IPS DF 4.7 (cell line): ENCODE results near the gene ZBTB16.

ENCODE experiments used
- DNase-seq: peaks from one replicate; pipeline ENCODE4 v3.0.0-alpha.2; 2013; ENCODE audit warnings: low spot score; ENCODE audit errors: extremely low read depth

Gene ZBTB16

DNA sequence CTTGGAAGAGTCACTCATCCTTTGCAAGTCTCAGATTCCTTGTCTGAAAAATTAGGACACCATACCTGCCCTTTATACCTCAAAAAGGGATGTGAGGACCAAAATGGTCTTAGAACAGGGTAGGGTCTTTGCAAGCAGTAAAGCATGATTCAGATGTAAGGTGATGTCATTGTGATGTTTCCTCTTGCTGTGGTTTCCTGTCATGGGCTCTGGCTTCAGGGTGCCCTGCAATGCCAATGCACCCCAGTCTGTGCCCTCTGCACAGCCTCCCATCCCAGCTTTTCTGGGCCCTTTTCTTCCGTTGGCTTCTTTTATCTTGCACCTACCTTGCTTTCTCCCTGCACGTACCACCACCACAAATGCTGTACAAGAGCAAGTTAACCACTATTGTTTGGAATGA, 148.9 kb downstream of the ZBTB16 start:
- no peak for DNase-seq

DNA sequence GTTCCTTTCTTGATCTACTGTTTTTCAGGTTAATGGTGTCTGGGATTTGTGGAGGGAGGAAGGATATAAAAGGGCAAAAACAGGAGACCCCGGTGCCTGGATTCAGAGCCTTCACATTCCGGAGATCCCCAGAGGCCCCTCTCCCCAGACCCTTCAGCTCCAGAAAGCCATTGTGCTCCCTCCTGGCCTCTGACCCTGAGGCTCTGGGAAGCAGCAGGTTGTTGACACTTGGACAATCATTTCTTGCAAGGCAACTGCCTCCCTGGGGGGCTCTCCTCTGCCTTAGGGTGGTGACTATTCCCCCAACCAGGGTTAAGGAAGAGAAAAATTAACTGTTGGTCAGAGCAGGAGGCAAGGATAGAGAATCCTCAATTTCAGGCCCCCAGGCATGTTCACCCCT, 149.8 kb downstream of the ZBTB16 start:
- no peak for DNase-seq

DNA sequence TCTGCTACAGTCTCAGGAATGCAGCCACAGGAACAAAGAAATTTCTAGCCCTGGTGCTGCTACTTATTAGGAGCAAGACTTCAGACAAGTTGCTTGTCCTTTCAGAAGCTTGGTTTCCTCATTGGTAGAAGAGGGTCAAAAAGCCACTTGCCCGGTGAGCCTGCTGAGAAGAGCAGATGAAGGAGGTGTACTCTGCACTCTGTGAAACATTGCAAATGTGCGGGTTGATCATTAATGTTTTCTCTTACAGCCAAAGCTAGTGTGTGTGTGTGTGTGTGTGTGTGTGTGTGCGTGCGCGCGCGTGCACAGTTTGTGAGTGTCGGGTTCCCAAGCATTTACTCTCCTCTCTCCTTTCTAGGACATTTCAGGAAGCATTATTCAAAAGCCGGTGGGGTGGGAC, 150.4 kb downstream of the ZBTB16 start:
- DNase-seq: no peak

DNA sequence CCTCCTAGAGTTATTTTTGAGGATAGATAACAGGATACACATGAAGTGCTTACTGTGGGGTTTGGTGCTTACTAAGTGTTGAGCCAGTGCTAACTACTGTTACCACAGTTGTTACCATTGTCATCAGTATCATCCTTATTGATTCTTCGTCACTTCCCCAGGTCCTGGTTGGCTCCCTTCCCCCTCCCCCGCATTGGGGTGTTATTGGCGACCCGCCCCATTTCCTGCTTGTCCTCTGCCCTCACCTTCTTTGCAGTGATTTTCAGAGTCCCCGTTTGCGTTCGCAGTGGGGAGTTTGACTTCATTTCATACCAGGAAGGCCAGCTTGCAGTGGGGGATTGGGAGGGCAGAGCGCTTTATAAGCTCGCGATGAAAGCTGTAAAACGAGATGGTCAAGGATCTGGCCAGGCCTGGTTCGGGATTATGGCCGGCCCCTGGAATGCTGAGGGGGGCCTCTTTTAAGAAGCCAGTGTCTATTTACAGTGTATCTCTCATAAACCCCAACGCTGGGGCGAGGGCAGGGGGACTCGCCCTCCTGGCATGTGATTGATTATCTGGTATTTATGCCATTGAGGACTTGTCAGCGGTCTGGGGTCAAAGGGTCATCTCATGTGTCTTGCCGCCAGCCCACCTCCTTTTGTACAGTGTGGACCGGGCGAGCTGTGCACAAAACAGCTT, 152.1 kb downstream of the ZBTB16 start:
- DNase-seq: no peak

DNA sequence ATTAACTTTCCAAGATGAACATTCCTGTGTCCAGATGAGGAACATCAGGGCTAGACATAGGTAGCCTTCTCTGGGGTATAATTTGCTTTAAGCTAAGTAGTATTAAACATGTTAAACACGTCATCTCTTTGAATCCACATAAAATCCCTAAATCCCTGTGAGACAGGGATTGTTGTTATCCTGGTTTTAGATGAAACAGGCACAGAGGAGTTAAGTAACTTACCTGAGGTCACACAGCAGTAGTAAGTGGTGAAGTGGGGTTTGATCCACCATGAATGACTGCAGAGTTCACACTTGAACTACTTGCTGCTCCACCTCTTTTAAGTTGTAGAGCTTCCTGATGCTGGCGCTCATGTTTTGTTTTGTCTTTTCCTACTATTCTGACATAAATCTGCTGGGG, 154.1 kb downstream of the ZBTB16 start:
- no peak for DNase-seq

DNA sequence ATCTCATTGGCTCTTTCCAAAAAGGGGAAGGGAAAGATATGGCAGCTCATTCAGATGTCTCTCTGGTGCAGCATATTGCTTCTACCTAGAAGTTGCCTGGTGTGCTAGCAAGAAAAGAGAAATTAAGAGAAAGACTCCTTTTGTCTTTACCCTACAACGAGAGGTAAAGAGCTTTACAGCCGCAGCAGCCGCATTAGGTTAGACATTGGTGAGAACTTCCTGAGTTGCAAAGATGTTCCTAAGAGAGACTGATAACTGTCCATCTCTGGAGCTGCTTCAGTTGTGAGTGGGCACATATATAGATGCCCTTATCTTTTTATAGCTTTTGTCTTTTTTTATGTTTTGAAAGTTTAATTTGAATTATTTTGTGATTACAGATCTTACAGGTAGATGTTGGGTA, 155.9 kb downstream of the ZBTB16 start:
- DNase-seq: no peak

DNA sequence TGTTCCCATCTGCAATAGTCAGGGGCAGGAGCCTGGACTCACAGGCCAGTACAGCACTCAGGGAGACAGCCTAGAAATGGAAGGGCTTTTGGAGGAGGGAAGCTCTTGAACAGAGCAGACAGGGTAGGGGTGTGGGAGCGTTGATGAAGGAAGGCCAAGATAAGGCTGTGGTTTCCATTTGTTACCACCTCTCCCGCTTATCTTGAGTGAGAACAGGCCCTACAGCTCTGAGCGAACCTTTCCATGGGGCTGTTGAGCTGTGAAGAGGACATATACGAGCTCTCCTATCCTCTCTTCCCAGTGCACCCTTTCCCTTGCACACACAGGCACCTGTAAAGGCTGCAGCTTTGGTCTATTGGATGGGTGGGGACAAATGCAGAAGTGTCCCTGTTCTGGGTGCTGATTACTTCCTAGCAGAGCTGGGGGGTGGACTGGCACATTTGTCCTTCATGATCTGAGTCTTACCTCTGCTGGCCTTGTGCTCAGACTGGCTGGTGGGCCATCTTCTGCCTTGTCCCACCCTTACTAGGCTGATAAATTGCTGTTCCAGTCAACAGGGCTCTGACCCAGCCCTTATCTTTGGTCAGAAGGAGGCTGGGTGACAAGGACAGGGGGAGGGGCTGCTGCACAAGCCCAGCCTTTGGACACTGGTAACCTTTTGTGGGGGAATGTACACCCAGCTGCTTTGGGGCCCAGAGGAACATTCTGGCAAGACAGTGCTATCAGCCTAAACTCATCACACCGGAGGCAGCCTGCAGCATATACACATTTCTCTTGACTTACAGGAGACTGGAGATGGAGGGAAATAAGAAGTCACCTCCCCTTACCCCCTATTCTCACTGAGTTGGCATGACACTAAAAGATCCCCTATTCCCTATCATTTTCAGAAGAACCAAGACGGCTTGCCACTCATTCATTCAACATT, 156.6 kb downstream of the ZBTB16 start:
- DNase-seq: no peak

DNA sequence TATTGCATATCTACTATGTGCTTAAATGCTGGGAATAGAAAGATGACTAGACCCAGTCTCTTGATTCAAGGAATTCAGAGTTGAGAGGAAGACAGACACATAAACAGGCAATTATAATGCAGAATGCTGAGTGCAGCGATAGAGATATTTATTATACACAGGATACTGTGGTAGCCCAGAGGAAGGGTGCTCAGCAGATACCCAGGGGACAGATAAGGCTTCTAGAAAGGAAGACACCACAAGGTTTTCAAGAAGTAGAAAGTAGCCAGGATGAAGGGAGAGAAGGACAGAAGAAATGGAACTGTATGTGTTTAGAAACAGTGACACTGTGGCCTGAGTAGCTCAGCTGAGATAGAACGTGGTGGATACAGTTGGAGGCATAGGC, 157.3 kb downstream of the ZBTB16 start:
- no peak for DNase-seq

DNA sequence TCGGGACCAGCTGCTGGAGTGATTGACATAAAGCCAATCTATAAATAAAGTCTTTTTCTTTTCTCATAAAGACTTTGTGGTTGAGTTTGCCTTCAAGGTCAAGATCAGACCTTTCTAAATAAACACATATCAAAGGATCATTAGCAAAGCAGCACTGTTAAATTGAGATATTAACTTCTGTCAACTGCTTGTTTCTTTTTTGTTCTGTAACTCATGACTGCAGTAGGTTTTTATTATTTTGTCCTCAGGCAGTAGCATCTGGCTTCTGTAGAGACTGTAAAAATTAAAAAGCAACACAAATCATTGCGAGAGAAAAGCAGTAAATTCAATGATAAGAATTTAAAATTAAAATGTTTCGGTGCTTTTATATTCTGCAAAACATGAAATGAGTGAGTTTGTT, 159.0 kb downstream of the ZBTB16 start:
- no peak for DNase-seq

DNA sequence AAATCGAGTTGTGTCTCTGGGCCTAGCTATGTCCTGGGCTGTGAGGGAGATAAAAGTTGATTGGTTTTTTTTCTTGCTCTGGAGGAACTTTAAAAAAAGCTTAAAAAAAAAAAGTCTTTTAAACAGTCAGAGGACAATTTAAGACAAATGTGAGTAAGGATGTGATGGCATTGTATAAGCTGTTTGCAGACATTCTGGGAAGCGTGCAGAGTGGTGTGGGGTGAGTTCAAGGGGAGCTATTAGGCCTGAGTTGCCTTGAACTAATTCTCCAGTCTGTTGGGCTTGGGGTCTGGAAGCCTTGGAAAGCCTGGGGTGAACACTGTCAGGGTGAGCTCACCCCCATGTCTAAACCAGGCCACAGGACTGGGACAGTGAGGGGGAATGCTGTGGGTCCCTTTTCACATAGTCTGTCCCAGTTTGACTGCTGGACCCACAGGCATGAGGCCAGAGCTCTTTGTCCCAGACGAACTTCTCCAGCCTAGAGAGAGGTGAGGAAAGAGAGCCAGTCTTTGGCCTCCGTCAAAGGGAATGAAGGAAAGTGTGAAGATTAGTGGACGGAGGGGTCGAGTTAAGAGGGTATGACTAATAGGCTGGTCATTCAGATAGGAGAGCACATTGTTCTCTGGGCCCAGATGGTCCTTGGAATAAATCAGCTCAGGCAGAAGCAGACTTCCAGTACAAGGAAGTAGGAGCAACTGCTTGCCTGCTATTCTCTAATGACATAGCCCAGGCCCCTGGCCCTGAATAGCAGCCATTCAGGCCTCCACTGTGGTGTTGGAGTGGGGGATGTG, 160.2 kb downstream of the ZBTB16 start:
- DNase-seq: no peak

DNA sequence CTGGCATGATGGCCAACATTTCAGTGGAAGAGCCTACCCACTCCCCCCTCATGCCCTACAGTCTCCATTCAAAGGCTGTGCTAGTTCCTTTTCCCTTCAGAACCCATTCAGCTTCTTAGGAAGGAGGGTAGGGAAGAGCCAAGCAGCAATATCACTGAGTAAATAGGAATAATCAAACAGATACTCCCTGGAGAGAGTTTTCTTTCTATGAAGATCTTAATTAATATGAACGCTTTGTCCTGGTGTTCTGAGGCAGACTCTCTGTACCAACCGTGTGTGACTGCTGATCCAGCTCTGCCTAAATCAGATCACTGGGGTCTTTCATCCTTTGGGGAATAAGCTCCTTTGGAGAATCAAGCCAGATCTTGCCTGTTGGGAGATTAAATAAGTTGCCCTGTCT, 161.5 kb downstream of the ZBTB16 start:
- no peak for DNase-seq

DNA sequence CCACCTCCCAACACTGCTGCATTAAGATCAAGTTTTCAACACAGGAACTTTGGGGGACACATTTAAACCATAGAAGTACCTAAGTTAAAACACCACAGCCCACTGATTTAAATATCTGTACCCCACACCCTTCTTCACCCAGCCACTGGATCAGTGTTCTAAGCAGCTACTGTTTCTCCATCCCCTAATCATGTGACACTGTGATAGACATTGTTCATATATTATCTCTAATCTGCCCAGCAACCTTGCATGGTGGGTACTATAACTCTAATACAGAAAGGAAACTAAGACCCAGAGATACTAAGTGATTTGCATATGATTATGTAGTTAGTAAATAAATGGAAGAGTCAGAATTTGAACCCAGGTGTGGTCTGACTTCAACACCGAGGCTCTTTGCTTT, 166.2 kb downstream of the ZBTB16 start:
- no peak for DNase-seq

DNA sequence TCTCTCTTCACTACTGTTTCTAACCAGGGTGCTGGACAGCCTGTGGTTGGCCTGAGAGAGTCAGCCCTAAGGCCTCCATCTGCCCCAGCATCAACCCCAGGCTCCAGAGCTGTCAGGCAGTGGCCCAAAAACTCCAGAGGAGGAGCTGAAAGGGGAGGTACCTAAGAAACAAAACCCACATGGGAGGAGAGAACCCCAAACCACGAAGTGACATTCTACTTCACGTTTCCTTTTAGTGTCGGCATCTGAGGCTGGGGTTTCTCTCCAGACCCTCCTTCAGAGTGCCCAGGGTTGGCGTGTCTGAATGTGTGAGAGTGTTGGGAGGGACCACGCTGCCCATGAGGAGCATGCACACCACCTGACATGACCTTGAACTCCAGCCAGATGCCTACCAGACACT, 166.8 kb downstream of the ZBTB16 start:
- no peak for DNase-seq

DNA sequence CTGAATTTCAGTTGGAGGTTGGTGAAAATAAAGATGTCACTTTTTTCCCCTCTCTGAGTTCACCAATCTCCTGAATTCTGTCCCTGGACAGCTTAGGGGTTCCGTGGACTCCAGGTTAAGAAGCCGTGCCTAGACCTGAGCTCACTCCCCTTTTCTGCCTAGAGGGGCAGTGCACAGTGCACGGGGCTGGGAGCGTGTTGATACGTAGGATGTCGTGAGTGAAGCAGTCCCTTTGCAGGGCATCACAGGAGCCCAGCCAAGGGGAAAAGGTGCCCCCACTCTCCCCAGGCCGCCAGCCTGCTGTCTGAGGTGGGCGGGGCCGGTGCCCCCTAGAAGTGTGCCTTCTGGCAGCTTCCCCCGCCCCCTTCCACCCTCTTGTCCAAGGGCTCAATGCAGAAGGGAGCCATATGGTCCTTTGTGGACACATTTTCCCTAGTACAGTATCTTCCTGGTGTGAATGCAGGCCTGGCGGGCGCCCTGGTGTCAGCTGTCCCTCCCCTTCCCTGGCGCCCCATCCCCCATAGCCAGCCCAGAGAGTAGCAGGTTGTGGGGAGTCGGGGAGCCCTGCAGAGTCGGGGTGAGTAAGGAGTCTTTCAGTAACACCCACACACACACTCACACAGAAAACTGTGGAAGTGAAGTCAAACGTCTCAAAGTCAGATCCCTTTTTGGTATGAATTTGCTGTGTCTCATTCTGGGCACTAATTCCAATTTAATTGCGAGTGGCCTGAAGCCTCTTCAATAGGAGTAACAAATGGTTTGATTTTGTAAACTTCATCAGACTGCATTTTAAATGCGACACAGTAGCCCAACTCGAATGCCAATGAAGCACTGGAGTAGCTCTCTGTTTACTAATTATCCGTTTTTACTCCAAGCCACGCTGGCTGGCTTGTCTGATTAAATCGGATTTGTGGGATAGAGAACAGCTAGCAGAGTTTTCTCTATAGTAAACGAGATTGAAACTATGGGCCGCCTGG, 169.2 kb downstream of the ZBTB16 start:
- DNase-seq: no peak

DNA sequence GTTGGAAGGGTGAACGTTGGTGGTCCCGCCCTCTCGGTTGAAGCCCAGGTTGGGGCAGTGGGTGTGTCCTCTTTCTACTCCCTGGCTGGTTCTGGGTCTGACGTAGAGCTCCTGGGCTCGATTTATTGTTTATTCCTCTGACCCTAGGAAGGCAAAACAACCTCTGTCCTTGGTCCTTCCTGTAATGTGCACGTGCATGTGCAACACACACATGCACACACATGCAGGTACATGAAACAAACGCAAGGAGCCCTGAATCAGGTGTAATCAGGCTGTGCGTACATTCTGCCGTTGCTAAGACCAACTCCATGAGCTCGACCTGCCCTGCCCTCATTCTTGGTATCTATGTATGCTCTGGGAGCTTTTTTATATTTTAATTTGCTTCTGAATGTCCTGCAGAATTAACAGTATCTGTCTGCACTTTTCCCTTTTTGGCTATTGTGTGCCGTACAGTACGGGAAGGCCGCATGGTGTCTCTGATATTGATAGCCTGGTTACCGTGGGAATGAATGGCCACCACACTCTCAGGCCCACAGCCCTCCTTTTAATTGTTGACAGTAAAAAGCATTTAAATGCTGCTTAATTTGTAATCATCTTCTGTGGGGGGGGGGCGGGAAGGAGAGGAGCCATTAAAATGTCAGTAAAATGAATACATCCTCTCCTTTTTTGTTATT, 170.7 kb downstream of the ZBTB16 start:
- no peak for DNase-seq

DNA sequence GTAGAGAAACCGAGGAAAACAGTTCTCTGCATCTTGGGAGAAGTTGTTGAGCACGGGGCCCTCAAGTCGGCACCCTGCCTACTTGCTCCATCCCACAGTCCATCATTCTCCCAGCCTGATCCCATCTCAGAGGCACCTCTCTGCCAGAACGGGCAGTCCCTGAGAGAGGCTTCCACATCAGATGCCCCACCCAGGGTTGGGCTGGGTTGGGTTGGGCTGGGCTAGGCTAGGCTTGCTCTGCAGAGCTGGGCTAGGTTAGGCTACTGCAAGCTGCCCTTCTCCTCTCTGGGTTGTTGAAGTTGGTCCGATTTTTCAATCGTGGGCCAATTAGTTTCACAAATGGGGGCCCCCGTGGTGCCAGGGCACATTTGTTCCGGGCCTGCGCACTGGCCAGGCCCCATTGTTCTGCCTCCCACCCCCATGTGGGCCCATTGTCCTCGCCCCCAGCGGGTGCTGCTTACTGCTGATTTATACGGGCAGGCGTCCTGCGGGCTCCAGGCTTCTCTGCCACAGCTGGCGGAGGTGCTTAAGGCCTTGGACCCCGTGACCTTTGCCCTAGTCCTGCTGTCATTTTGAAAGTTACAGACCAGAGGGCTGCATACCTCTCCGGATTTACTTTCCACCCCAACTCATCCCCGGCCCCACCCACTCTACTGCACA, 173.0 kb downstream of the ZBTB16 start:
- DNase-seq: no peak

DNA sequence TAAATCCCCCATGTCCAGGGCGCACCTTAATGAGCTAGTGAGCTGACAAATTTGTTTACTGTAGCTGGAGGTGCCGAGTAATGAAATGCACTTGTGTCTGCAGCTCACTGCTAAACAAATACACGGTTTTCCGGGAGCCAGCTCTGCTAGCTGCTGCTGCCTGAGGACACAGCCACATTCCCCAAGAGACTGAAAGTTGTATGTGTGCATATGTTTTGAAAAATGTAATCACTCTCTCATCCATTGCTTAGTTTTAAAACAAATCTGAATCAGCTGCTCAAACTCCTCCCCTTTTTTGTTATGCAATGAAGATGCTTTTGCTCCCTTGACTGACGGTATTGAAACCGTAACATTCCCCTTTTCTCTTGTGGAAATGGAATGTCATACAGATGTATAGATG, 174.2 kb downstream of the ZBTB16 start:
- DNase-seq: no peak

DNA sequence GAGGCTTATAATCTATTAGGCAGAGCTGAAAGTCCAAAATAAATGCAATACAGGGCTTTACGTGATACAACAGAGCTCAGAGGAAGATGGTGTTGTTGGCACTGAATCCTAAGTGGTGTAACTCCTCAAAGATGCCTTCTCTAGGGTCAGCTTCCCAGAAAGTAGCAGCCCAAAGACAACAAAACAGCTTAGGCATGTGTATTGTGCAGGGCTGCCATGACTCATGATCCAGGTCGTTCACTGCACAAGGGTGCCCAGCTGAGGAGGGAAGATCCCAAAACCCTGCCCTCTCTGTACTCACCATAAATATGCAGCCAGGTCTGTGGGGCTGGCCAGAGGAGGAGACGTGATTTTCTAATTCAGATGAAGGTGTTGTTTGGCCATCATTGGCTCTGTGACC, 177.3 kb downstream of the ZBTB16 start:
- DNase-seq: no peak

DNA sequence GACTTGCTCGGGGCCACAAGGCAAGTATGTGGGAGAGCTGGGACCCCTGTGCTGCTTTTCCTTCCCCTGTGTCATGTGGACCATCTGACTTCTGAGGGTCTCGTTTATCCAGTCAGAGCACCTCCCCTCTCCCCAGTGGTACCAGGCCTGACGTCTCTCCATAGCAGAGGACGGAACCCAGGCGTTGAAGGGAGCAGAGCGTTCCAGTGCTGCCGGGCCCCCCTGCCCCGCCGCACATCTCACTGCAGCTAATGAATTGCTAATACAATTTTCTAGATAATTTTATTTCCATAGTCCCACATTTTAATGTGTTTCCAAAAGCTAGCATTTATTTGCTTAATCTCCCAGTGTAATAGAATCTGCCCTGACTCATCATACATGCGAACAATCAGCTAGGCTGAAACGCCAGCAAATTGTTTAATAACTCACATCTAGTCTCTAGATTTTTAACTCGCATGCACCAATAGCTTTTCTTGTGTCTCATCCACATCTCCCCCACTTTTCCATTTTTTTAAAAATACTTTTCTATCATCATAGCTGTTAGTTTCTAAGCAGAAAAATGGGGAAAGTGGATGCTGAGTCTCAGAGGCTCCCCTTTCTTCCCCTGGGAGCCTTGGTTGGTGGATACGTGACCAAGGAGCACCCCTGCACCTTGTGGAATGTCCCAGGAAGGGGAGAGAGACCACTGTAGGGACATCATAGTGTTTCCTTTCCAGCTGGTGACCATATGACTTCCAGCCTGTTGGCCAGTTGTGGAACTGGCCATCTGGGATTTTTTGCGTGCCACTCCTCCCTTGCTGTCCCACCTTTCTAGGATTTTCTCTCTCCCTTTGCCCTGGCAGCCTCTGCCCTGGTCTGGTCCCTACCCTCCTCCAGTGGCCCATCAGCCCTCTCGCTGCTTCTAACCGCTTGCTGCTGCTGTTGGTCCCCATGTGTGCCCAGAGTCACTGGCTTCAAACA, 178.1 kb downstream of the ZBTB16 start:
- DNase-seq: no peak
